Activated naive CD4-positive, alpha-beta T cell treated with anti-CD3 and anti-CD28 coated beads, Interleukin-2, amount 10 ng/mL, durations not matched to agents 7 days and 5 days (primary cell): ENCODE measurements around the gene NTSR1.
A peak's percentile ranks its signal among the peaks of the same experiment; 100 is the strongest.

Experiments
- CTCF ChIA-PET: fragments of 350-600 bp; sonication (Branson Sonifier 250); formaldehyde crosslinking; loops from one replicate; lab custom pipeline; 2021; ENCODE audit warnings: antibody characterized with exemption; lab: Charles Lee
- DNase-seq: peaks from one replicate; pipeline ENCODE4 v3.0.0-alpha.2; 2020
- H3K27ac Mint-ChIP-seq: one replicate; pipeline ENCODE4 v1.8.0; 2021; ENCODE audit warnings: mild to moderate bottlenecking, moderate library complexity, mixed read lengths
- H3K27me3 Mint-ChIP-seq: one replicate; pipeline ENCODE4 v1.8.0; 2021; ENCODE audit warnings: mild to moderate bottlenecking, mixed read lengths
- H3K36me3 Mint-ChIP-seq: one replicate; pipeline ENCODE4 v1.8.0; 2021; ENCODE audit warnings: mixed read lengths
- H3K4me1 Mint-ChIP-seq: one replicate; pipeline ENCODE4 v1.8.0; 2021; ENCODE audit warnings: mixed read lengths
- H3K4me3 Mint-ChIP-seq: one replicate; pipeline ENCODE4 v1.8.0; 2021; ENCODE audit warnings: mild to moderate bottlenecking, moderate library complexity, mixed read lengths
- H3K9me3 Mint-ChIP-seq: one replicate; pipeline ENCODE4 v1.8.0; 2021; ENCODE audit warnings: mixed read lengths

The NTSR1 gene

GRCh38 chr20:62786157-62786556 lies 77.5 kb downstream of the NTSR1 start:
- no peak overlapping the region for H3K27ac Mint-ChIP-seq

DNA sequence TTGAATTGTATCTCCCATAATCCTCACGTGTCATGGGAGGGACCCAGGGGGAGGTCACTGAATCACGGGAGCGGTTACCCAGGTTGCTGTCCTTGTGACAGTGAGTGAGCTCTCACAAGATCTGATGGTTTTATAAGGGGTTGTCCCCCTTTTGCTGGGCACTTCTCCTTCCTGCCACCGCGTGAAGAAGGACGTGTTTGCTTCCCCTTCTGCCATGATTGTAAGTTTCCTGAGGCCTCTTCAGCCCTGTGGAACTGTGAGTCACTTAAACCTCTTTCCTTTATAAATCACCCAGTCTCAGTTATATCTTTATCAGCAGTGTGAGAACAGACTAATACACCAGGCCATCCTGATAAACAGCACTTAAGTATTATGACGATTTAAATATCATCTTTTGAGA lies 78.7 kb downstream of the NTSR1 start:
- Mint-ChIP-seq H3K4me1 (peaks cover 14% of the 10 kb centered on the region), H3K27ac (no peak overlapping the region), H3K9me3 (no peaks in the 10 kb centered on the region), H3K27me3 (peaks cover 44% of the 10 kb centered on the region), H3K36me3 (no peaks in the 10 kb centered on the region), H3K4me3 (no peak overlapping the region)
- CTCF ChIA-PET: no interaction called here
- DNase-seq: no peak

More at GRCh38 chr20:62786157-62786556, 77.5 kb downstream of the NTSR1 start:
- peaks cover 39% of the 10 kb centered on the region for H3K27me3 Mint-ChIP-seq
- no peak for DNase-seq
- H3K36me3 Mint-ChIP-seq: no peaks in the 10 kb centered on the region
- H3K4me1 Mint-ChIP-seq: peaks cover 7% of the 10 kb centered on the region
- no peaks in the 10 kb centered on the region for H3K9me3 Mint-ChIP-seq
- CTCF ChIA-PET: interaction anchor here (1.0 kb wide), 1 partner anchor 287 kb away, joined by 3 read pairs; no protein-coding TSS in a partner anchor
- no peak overlapping the region for H3K4me3 Mint-ChIP-seq

GRCh38 chr20:62787866-62788265 lies 79.2 kb downstream of the NTSR1 start:
- no peak overlapping the region for H3K4me3 Mint-ChIP-seq
- H3K9me3 Mint-ChIP-seq: no peaks in the 10 kb centered on the region
- peak overlapping the region; percentile 35 for H3K27ac Mint-ChIP-seq
- DNase-seq: no peak
- H3K36me3 Mint-ChIP-seq: no peaks in the 10 kb centered on the region
- CTCF ChIA-PET: interaction anchor here (4.9 kb wide), 1 partner anchor 288 kb away, joined by 28 read pairs; no protein-coding TSS in a partner anchor
- H3K27me3 Mint-ChIP-seq: peaks cover 38% of the 10 kb centered on the region
- peaks cover 19% of the 10 kb centered on the region for H3K4me1 Mint-ChIP-seq

GRCh38 chr20:62788607-62789006 lies 80.0 kb downstream of the NTSR1 start:
- H3K4me1 Mint-ChIP-seq: peaks cover 23% of the 10 kb centered on the region
- CTCF ChIA-PET: interaction anchor here (0.8 to 4.9 kb wide), 2 partner anchors 110 to 289 kb away, joined by 4 to 28 read pairs; no protein-coding TSS in a partner anchor
- H3K4me3 Mint-ChIP-seq: no peak overlapping the region
- no peak overlapping the region for H3K27ac Mint-ChIP-seq
- H3K36me3 Mint-ChIP-seq: no peaks in the 10 kb centered on the region
- peaks cover 35% of the 10 kb centered on the region for H3K27me3 Mint-ChIP-seq
- DNase-seq: no peak
- H3K9me3 Mint-ChIP-seq: no peaks in the 10 kb centered on the region

DNA sequence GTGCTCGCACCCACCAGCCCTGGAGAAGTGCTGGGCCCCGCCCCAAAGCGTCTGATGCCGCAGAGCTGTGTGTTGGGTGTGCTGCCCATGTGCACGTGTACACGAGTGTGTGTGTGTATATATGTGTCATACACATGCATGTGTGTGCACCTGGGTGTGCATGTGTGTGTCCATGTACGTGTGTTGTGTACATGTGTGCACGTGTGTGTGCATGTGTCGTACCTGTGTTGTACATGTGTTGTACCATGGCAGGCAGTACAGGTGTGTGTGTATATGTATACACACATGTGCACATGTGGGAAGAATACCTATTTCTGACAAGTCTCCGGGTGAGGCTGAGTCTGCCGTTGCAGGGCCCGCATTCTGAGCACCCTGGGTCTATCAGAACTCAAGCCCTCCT lies 81.4 kb downstream of the NTSR1 start:
- Mint-ChIP-seq H3K4me3 (no peak overlapping the region), H3K27ac (no peak overlapping the region), H3K36me3 (no peaks in the 10 kb centered on the region), H3K4me1 (peaks cover 34% of the 10 kb centered on the region), H3K9me3 (no peaks in the 10 kb centered on the region), H3K27me3 (peaks cover 35% of the 10 kb centered on the region)
- no peak for DNase-seq
- CTCF ChIA-PET: interaction anchor here (1.0 to 4.9 kb wide), 5 partner anchors 48 to 290 kb away, joined by 4 to 28 read pairs (median 6); no protein-coding TSS in a partner anchor

DNA sequence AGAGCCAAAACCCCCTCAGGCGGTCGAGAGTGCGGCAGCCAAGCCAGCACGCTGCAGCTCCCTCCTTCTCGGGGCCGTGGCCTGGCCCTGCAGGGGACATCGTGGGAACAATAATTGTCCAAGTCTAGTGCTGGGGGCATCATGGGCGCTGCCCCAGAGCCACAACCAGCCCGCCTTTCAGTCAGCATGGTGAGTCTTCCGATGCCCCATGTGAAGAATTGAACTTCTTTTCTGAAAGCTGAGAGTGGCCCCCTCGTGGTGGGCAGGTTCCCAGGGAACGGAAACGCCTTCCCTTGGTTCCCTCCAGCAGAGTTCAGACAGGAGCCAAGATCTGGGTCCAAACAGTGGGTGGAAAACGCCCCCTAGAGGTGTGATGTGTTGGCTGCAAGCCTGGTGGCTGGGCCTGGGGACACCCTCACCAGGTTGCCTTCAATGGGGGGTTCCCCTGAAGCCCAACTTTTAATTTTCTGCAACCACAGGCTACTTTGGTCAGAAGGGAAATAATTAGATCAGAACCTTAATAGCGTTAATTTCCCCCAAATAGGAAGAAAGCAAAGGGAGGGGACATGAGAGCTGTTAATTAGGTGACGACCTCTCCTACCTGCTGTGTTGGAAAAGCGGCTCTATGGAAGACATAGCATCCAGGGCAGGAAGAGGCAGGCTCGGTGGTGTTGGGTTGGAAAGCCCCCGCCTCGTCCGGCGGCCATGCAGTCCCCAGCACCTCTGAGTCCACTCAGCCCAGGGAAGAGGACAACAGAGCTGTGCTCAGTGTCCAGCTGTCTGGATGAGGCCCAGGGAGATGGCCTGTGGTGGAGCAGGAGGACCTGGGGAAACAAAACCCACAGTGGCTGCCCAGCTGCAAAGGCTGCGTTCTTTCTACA lies 82.9 kb downstream of the NTSR1 start:
- CTCF ChIA-PET: interaction anchor here (0.6 to 4.9 kb wide), 31 partner anchors 8 to 489 kb away, joined by 3 to 28 read pairs (median 4); partner anchors contain the start of genes ADRM1 and OGFR
- peaks cover 38% of the 10 kb centered on the region for H3K4me1 Mint-ChIP-seq

GRCh38 chr20:62792182-62792939 lies 83.7 kb downstream of the NTSR1 start:
- Mint-ChIP-seq H3K36me3 (peaks cover under 1% of the 10 kb centered on the region), H3K27me3 (peaks cover 35% of the 10 kb centered on the region), H3K9me3 (no peaks in the 10 kb centered on the region), H3K4me1 (peaks cover 43% of the 10 kb centered on the region), H3K4me3 (peak overlapping the region; percentile 37), H3K27ac (peak overlapping the region; percentile 97)
- DNase-seq: no peak
- CTCF ChIA-PET: interaction anchor here (0.6 to 4.9 kb wide), 31 partner anchors 9 to 490 kb away, joined by 3 to 28 read pairs (median 4); partner anchors contain the start of genes ADRM1 and OGFR

More for the DNA sequence above, 82.9 kb downstream of the NTSR1 start:
- no peak overlapping the region for H3K4me3 Mint-ChIP-seq
- peaks cover 35% of the 10 kb centered on the region for H3K27me3 Mint-ChIP-seq
- H3K9me3 Mint-ChIP-seq: no peaks in the 10 kb centered on the region
- peak overlapping the region; percentile 67 for H3K27ac Mint-ChIP-seq
- H3K36me3 Mint-ChIP-seq: no peaks in the 10 kb centered on the region
- peak; percentile 88 for DNase-seq

DNA sequence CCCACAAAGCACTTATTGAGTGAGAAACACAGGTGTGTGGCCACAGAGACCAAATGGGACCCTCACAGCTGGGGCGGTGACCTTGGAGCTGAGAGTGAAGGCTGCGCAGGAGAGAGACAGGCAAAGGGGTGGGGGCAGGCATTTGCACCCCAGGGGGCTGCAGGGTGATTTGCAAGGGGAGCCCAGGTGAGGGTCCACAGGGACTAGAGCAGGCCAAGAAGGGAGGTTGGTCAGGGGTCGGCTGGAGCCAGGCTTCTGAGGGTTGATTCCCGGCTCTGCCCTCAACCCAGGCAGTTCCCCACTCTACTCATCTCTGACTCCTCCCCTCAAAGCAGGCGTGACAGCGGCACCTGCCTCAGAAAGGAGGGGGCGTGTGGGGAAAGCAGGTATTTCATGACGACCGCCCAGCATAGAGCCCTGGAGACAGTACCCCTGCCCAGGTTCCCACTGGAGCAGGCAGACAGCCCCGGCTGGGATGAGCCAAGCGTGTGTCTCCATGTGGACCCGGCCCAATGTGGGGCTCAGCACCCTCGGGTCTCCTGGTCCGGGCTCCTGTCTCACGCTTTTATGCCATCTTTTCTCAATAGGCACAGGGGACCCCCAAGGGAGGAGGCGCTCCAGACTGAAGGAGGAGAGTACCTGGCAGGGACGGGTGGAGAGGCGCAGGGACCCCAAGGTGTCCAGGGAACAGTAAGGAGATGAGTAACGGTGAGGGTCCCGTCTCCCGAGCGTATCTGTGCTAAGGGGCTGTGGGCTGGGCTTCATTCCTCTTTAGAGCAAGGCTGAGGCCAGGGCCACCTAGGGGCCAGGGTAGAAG lies 84.5 kb downstream of the NTSR1 start:
- no peak for DNase-seq
- Mint-ChIP-seq H3K27ac (peak overlapping the region; percentile 97), H3K4me3 (peak overlapping the region; percentile 16), H3K9me3 (no peaks in the 10 kb centered on the region), H3K27me3 (peaks cover 29% of the 10 kb centered on the region), H3K36me3 (peaks cover 3% of the 10 kb centered on the region), H3K4me1 (peaks cover 50% of the 10 kb centered on the region)
- CTCF ChIA-PET: interaction anchor here (0.6 to 4.9 kb wide), 17 partner anchors 10 to 408 kb away, joined by 3 to 28 read pairs (median 5); no protein-coding TSS in a partner anchor

DNA sequence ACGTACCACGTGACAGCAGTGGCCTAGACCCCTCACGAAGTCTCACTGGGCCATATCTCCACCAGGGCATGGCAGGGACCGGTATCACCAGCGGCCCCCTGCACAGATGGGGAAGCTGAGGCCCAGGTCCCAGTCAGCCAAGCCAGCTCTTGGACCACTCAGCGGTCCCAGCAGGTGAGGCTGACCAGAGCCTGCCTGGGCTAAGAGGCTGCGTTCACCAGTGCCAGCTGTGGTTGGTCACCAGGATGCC lies 85.0 kb downstream of the NTSR1 start:
- peaks cover 8% of the 10 kb centered on the region for H3K36me3 Mint-ChIP-seq
- no peaks in the 10 kb centered on the region for H3K9me3 Mint-ChIP-seq
- H3K27ac Mint-ChIP-seq: peak overlapping the region; percentile 97
- DNase-seq: no peak
- CTCF ChIA-PET: interaction anchor here (1.0 to 2.2 kb wide), 3 partner anchors 14 to 294 kb away, joined by 4 to 14 read pairs (median 7); no protein-coding TSS in a partner anchor
- peaks cover 25% of the 10 kb centered on the region for H3K27me3 Mint-ChIP-seq
- H3K4me1 Mint-ChIP-seq: peaks cover 53% of the 10 kb centered on the region
- peak overlapping the region; percentile 64 for H3K4me3 Mint-ChIP-seq

GRCh38 chr20:62794007-62794724 lies 85.5 kb downstream of the NTSR1 start:
- H3K27me3 Mint-ChIP-seq: peaks cover 20% of the 10 kb centered on the region
- H3K9me3 Mint-ChIP-seq: no peaks in the 10 kb centered on the region
- H3K27ac Mint-ChIP-seq: peak overlapping the region; percentile 97
- CTCF ChIA-PET: interaction anchor here (1.0 to 2.2 kb wide), 5 partner anchors 10 to 294 kb away, joined by 3 to 14 read pairs (median 4); partner anchors contain the start of gene OGFR
- H3K4me1 Mint-ChIP-seq: peaks cover 53% of the 10 kb centered on the region
- peaks cover 12% of the 10 kb centered on the region for H3K36me3 Mint-ChIP-seq
- DNase-seq: peak; percentile 97
- peak overlapping the region; percentile 76 for H3K4me3 Mint-ChIP-seq

GRCh38 chr20:62795023-62795761 lies 86.6 kb downstream of the NTSR1 start:
- peak overlapping the region; percentile 76 for H3K4me3 Mint-ChIP-seq

More at GRCh38 chr20:62795023-62795761, 86.6 kb downstream of the NTSR1 start:
- peaks cover 10% of the 10 kb centered on the region for H3K27me3 Mint-ChIP-seq
- CTCF ChIA-PET: interaction anchor here (1.1 to 2.2 kb wide), 3 partner anchors 9 to 144 kb away, joined by 3 to 14 read pairs (median 4); partner anchors contain the start of gene OGFR
- no peaks in the 10 kb centered on the region for H3K9me3 Mint-ChIP-seq
- DNase-seq: peak; percentile 78
- peaks cover 20% of the 10 kb centered on the region for H3K36me3 Mint-ChIP-seq
- H3K4me1 Mint-ChIP-seq: peaks cover 56% of the 10 kb centered on the region
- H3K27ac Mint-ChIP-seq: peak overlapping the region; percentile 97
